HG02938 (cell line): ENCODE data around the gene KIFC1.

Source experiments
- ATAC-seq: cut with Tn5 transposase; IDR thresholded peaks from one replicate; pipeline ENCODE4 v1.9.1; 2021; ENCODE audit warnings: mild to moderate bottlenecking, moderate library complexity; ENCODE audit not compliant: unreplicated experiment

Gene KIFC1

GRCh38 chr6:33410050-33410710 lies 18.6 kb downstream of the KIFC1 start:
- ATAC-seq, result peak; percentile 74

DNA sequence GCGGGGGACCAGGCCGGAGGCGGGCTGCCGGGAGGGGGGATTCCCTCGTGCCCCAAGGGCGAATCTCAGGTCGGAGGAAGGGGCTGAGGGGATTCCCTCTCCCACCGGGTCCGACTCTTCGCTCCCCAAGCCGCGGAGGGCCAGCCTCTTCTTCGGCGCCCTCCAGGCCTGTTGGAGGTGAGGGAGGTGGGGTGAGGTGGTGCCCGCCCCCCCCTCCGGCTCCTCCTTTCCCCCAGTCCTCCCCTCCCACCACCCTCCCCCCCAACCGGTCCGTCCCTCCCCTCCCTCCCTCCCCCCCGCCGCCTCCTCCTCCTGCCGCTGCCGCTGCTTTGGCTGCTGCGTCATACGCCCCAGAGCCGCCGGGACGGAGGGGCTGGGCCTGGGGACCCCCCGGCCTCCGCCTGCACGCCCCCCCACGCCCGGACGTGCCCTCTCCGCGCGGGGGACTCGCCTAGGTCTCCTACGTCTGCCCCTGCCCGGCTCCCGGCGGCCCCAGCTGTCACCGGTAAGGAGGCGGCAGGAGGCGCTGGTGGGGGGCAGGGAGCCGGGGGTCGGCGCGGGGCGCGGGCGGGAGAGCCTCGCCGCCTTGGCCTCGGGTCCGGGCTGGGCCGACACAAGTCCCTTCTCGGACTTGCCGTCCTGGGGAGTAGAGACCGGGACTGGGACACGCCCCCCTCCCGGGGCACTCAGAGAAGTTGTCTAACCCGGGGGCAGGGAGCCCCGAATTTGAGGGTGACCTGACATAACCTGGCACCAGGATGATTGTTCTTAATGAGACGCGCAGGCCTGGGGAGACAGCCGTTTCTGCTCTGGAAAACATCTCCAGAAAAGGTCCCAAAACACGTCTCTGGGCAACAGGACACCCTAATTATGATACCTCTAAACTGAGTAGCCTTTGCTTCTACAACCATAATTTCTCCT lies 19.3 kb downstream of the KIFC1 start, which contains the start of gene PHF1:
Gene PHF1 (plus strand): TSS at position 304 of the 921 bp plus-strand sequence. CDS start 1,250 bp downstream, outside the sequence.
- ATAC-seq, result peak; percentile 32

- ATAC-seq, result no peak
These were observed 20.0 kb downstream of the KIFC1 start for GRCh38 chr6:33411632-33412005.

GRCh38 chr6:33412140-33413009 lies 20.8 kb downstream of the KIFC1 start:
- ATAC-seq, result no peak

GRCh38 chr6:33413241-33414120 lies 21.9 kb downstream of the KIFC1 start:
- ATAC-seq, result no peak

- ATAC-seq, result no peak
These were observed 23.1 kb downstream of the KIFC1 start for GRCh38 chr6:33414592-33415271.

DNA sequence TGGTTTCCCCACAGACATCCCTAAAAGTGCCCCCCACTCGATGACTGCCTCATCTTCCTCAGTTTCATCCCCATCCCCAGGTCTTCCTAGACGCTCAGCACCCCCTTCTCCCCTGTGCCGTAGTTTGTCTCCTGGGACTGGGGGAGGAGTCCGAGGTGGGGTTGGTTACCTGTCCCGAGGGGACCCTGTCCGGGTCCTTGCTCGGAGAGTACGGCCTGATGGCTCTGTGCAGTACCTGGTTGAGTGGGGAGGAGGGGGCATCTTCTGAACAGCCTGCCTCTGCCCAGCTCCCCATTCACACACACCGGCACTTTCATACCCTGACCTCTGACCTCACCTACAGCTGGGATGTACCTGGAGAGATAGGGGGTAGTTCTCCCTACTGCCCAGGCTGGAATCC lies 24.2 kb downstream of the KIFC1 start:
- ATAC-seq, result no peak

DNA sequence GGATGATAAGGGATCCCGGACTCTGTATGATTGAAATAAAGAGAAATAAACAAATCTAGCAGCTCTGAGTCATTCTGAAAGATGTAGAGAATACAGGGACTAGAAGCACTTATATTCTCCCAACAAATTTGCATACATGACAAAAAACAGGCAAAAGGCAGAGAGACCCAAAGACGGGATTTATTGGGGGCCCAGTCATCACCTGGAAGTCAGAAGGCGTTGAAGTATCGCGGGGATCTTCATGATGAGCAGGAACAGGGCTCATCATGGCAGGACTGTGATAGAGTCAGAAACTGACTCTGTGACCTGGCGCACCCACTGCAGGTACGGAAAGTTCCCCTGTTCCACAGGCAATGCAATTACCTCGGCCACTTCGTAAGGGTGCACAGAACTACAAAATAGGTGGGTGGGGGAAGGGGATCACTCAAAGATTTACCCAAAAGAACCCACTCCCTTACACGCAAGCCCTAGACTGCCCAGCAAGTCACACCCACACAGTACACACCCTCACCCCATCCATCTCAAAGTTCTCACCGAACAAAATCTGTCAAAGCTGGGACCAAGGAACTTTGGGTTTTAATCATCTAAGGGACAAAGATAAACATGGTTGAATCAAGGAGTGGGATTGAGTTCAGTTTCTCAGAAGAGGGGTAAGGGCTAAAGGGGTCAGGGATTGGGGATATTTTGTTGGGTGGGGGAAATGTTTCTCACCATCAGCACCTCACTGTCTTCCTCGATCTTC lies 24.9 kb downstream of the KIFC1 start:
- no peak for ATAC-seq

- no peak for ATAC-seq
These were observed 25.7 kb downstream of the KIFC1 start for GRCh38 chr6:33417128-33417902.

DNA sequence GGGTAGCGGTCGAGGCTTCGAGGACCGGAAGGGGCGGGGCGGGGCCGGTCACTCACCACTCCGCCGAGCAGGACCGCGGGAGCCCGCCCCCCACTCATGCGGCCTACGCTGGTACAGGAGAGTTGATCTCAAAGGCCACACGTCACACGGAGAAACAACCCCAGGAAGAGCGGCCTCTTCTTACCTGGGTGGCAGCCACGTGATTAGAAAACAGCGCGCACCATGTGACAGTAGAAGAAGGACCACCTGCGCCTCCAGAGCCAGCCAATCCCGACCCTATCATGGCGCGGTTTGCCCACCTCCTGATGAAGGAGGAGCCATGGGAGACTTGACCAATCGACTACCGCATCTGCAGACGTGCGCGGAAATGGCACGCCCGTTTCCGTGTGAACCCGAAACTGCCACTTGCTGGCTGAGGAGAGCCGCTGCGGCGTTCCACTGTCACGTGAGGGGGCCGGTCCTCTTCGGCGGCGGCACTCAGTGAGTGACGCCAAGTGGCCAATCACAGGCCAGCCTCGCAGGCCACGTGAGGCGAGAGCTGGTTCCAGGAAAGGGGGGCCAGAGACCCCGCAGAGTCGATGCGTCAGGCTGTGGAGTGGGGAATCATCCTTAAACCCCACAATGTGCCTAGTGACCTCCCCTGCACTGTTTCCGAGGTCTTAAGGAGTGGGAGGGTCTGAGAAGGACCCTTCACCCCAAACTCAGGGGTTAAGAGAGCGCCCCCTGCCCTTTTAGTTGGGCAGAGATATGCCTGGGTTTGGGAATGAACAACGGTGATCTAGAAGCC lies 26.5 kb downstream of the KIFC1 start, which contains the start of gene CUTA:
Gene CUTA (minus strand): TSS at position 205 of the 787 bp plus-strand sequence. CDS start 107 bp downstream, at position 98.
- peak; percentile 87 for ATAC-seq

GRCh38 chr6:33418690-33419291 lies 27.2 kb downstream of the KIFC1 start:
- ATAC-seq, result no peak

GRCh38 chr6:33419580-33420490 lies 28.2 kb downstream of the KIFC1 start, which contains the start of gene SYNGAP1:
TSS of gene SYNGAP1 (plus strand) at chr6:33420065. CDS start at chr6:33420265, 200 bp downstream.
- no peak for ATAC-seq

- no peak for ATAC-seq
These were observed 29.1 kb downstream of the KIFC1 start for GRCh38 chr6:33420491-33421343.

- ATAC-seq, result no peak
These were observed 29.7 kb downstream of the KIFC1 start for GRCh38 chr6:33421344-33421643.

DNA sequence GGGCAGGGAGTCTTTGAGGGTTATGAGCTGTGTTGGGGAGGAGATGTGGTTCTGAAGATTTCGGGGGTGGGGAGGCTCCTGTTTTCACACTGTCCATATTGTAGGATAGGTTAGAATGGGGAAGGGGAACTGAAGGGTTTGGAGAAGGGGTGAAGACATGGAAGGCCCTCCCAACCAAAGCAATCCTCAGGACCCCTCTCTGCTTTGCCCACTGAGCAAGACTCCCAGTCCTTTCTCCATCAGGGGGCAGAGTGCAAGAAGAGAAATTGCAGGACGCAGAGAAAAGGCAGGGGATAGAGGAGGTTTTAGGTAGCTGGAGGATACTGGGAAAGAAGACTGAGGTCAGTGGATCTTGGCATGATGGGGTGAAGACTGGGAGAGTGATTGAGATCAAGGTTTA lies 32.2 kb downstream of the KIFC1 start:
- no peak for ATAC-seq
